NB4 (cell line): ENCODE data around the gene ATOH8.

Source experiments
- POLR2A ChIP-seq: IDR thresholded peaks from 2 replicates; pipeline ENCODE4 v1.6.1; 2011; ENCODE audit warnings: mild to moderate bottlenecking; ENCODE audit not compliant: insufficient read length; ENCODE audit errors: extremely low read depth
- TF ChIP-seq, protein P1 (sequence below): IDR thresholded peaks from one replicate; pipeline ENCODE4 v1.5.1; 2012; ENCODE audit warnings: low read depth, low read length
- TF ChIP-seq, protein P2 (sequence below): IDR thresholded peaks from 2 replicates; pipeline ENCODE4 v1.6.1; 2011; ENCODE audit warnings: low read depth, low read length

DNA sequence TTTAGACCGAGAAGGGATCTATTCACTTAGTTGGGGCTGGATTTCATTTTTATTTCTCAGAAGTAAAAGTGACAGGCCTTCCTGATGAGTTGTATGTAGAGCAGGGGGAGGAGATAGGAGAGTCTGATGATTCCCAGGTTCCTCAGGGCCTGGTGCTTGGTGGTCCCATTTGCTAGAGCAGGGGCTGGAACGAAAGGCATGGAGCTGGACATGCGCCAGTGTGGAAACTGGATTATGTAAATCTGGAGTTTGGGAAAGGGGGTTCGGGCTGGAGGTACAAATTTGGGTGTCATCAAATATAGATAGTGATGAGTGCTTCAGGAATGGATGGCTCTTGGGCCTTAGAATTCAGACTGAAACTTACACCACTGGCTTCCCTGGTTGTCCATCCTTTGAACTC, 32.1 kb upstream of the ATOH8 start:
- TF ChIP-seq, protein P1, sequence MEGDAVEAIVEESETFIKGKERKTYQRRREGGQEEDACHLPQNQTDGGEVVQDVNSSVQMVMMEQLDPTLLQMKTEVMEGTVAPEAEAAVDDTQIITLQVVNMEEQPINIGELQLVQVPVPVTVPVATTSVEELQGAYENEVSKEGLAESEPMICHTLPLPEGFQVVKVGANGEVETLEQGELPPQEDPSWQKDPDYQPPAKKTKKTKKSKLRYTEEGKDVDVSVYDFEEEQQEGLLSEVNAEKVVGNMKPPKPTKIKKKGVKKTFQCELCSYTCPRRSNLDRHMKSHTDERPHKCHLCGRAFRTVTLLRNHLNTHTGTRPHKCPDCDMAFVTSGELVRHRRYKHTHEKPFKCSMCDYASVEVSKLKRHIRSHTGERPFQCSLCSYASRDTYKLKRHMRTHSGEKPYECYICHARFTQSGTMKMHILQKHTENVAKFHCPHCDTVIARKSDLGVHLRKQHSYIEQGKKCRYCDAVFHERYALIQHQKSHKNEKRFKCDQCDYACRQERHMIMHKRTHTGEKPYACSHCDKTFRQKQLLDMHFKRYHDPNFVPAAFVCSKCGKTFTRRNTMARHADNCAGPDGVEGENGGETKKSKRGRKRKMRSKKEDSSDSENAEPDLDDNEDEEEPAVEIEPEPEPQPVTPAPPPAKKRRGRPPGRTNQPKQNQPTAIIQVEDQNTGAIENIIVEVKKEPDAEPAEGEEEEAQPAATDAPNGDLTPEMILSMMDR = no peak
- no peak for TF ChIP-seq POLR2A
- TF ChIP-seq, protein P2, sequence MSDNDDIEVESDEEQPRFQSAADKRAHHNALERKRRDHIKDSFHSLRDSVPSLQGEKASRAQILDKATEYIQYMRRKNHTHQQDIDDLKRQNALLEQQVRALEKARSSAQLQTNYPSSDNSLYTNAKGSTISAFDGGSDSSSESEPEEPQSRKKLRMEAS = no peak
